Measurements from ENCODE around the gene ISG20L2.

Gene ISG20L2

DNA sequence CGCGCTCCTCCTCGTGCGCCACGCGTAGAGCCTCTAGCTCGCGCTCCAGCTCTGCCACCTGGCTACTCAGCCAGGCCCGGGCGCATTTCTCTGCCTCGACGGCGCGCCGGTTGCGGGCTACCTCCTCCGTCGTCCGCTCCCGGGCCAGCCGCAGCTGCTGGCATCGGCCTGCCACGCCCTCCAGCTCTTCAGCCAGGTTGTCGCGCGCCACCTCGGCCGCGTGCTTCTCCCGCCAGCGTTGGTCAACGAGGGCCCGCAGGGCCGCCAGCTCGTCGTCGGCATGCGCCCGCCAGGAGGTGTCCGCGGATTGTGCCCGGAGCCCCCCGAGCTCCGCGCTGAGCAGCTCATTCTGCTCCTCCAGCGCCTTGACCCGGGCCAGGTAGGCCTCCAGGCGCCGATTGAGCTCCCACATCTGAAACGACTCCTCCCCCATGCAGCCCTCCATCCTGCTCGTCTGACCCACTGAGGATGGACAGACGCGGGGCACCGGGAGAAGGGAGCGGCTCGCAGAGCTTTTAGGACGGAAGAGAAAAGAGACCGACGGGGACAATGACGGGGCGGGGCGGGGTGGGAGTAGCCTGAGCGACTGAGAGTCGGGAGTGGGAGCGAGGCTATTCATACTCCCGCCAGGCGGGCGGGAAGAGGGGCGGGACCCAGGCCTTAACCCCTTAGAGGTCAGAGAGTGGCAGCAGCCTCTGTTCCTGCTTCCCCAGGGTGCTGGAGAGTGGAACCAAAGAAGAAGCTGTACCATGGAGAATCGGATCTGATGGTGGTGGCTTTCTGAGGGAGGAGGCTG, 51.5 kb downstream of the ISG20L2 start, which contains the start of gene NES:
TSS of gene NES (minus strand) at position 588 of the 796 bp plus-strand sequence. CDS start at position 445, 143 bp downstream.
- TF ChIP-seq, protein P1, sequence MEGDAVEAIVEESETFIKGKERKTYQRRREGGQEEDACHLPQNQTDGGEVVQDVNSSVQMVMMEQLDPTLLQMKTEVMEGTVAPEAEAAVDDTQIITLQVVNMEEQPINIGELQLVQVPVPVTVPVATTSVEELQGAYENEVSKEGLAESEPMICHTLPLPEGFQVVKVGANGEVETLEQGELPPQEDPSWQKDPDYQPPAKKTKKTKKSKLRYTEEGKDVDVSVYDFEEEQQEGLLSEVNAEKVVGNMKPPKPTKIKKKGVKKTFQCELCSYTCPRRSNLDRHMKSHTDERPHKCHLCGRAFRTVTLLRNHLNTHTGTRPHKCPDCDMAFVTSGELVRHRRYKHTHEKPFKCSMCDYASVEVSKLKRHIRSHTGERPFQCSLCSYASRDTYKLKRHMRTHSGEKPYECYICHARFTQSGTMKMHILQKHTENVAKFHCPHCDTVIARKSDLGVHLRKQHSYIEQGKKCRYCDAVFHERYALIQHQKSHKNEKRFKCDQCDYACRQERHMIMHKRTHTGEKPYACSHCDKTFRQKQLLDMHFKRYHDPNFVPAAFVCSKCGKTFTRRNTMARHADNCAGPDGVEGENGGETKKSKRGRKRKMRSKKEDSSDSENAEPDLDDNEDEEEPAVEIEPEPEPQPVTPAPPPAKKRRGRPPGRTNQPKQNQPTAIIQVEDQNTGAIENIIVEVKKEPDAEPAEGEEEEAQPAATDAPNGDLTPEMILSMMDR (IDR thresholded peaks at IDR 0.05; ENCODE audit: insufficient read depth, missing control alignments) = no peak
- no peak for DNase-seq (ENCODE audit: insufficient read length, low spot score)
- FAIRE-seq = no peak

DNA sequence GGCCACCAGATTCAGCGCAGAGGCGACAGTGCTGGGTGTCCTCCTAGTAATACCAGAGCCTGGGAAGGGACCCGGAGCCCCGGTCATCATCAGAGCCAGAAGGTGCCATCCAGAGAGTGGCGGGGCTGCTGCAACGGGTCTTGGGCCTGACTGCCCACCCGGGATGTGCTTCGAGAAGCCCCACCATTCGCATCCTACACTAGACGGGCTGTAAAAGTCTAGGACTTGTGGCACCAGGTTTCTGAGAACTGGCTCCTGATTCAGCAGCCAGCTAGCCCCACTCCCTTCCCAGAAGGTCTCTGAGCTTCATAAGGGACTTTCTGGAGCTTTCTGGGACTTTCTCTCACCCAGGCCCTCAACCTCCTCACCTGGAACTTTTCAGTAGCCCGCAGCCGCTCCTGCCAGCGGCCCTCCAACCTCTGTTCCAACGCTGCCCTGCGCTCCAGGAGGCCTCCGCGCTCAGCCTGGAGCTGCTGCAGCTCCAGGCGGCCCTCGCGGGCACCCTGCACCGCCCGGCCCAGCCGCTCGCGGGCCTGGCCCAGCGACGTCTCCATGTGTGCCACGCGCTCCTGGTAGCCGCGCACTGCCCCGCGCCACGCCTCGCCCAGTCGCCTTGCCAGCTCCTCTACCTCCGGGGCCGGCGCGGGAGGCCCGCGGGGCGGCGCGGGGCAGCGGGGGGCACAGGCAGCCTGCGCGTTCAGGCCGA, 52.3 kb downstream of the ISG20L2 start:
- FAIRE-seq = no peak
- no peak for DNase-seq (ENCODE audit: insufficient read length, low spot score)

DNA sequence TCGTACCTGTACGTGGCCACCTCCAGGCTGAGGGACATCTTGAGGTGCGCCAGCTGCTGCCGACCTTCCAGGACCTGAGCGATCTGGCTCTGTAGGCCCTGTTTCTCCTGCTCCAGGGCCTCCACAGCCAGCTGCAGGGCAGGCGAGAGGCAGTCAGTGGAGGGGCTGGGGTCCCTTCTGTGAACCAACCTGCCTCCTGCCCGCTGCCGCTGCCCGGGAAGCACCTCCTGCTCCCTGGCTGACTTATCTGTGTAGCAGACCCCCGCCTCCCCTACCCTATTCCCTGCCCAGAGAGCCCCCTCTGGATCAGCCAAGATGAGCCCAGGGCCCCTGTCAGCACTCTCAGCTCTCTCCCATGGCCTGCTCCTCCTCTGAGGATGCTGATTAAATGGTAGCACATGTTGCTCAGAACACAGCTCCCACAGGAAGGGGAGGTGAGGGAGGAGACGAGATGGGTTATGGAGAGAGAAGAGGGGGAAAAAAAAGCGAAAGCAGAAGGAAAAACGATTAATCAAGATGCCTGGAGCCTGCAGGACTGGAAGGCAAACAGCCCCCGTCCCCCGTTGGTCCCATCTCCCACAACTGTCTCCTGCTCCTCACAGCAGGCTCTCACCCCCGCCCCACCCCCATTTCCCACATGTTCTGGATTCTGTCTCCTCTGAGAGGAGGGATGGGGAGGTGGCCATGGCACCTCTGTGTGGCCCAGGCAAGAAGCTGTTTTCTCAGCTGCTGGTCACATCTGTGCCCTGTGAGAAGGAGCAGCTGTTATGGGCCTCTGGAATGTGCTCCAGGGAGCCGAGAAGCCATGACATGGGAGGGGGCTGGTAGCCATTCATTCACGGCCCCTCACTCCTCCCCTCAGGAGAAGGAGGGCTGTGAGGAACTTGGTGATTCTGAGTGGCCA, 53.1 kb downstream of the ISG20L2 start:
- no peak for DNase-seq (ENCODE audit: insufficient read length, low spot score)
- TF ChIP-seq, protein P1 (IDR thresholded peaks at IDR 0.05; ENCODE audit: insufficient read depth, missing control alignments) = no peak
- FAIRE-seq = no peak

More for the DNA sequence above, 52.3 kb downstream of the ISG20L2 start:
- TF ChIP-seq, protein P1 (IDR thresholded peaks at IDR 0.05; ENCODE audit: insufficient read depth, missing control alignments) = no peak

DNA sequence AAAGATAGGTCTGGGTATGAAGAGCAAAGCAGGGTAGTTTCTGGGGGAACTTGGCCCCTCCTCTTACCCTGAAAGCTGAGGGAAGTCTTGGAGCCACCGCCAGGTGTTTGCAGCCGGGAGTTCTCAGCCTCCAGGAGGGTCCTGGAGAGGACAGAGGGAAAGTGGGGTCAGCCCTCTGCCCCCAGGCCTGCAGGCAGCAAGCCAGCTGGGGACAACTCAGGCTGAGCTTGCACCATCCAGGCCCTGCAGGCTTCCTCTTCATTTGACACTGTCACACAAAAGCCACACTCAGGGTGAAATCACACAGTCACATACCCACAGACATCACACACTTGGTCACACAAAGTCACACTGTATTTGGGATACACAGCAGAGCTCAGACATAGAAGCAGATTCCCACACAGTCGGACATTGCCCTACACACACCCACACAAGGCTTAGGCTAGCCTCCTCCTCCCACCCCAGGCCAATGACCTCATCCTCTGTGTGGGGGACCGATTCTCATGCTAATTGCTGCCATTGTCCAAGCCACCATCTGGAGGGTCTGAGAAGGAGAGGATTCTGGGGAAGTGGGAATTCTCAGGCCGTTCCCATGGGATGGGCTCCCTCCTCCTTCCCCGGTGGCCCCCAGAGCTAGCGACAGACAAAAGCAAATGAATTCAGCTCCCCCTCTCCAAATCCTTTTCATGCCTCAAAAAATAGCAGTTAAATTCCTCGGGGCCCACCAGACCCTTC, 55.0 kb downstream of the ISG20L2 start:
- no peak for FAIRE-seq
- DNase-seq (ENCODE audit: insufficient read length, low spot score) = no peak
- TF ChIP-seq, protein P1 (IDR thresholded peaks at IDR 0.05; ENCODE audit: insufficient read depth, missing control alignments) = no peak
